Left lung (tissue), 10 donors: ENCODE results near the gene CXCL12. TPM values are rescaled to one million over a fixed set of nuclear protein-coding genes. Genes with fewer than 3 reads are reported as not detected.

Source experiments
- ATAC-seq: fragments of 200-7000 bp; cut with Tn5 transposase; one replicate; pipeline ENCODE4 v1.9.1; 2020; ENCODE audit warnings: moderate library complexity
- DNase-seq, 4 donors: peaks; one replicate each; pipeline ENCODE4 v3.0.0-alpha.2; 2013 to 2020
- H3K27ac ChIP-seq, 2 donors: fragments of 200-600 bp; sonication (generic) in 1 of 2; one replicate each; pipeline versions ENCODE4 v1.5.0 to v1.8.0; 2020 to 2021
- H3K27me3 ChIP-seq, 2 donors: fragments of 200-600 bp; sonication (generic) in 1 of 2; one replicate each; pipeline versions ENCODE4 v1.5.0 to v1.8.0; 2020 to 2021
- H3K36me3 ChIP-seq, 2 donors: fragments of 200-600 bp; sonication (generic) in 1 of 2; one replicate each; pipeline versions ENCODE4 v1.5.0 to v1.8.0; 2020 to 2021
- H3K4me1 ChIP-seq, 2 donors: fragments of 200-600 bp; one replicate each; pipeline ENCODE4 v1.8.0; 2021
- H3K4me3 ChIP-seq, 2 donors: fragments of 200-600 bp; sonication (generic) in 1 of 2; one replicate each; pipeline versions ENCODE4 v1.5.0 to v1.8.0; 2020 to 2021; ENCODE audit warnings: mild to moderate bottlenecking in 1 of 2
- H3K9me3 ChIP-seq, 2 donors: fragments of 200-600 bp; sonication (generic) in 1 of 2; one replicate each; pipeline versions ENCODE4 v1.5.0 to v1.8.0; 2020 to 2021
- CTCF ChIP-seq, 2 donors: fragments of 200-600 bp; sonication (generic) in 1 of 2; IDR thresholded peaks; one replicate each; pipeline versions ENCODE4 v1.5.0 to v1.8.0; 2021; ENCODE audit warnings: antibody characterized with exemption in 2 of 2
- intact Hi-C, 2 donors: fragments of 100-400 bp; cut with DNase I; formaldehyde crosslinking; loops; one replicate each; pipeline versions ENCODE4 v1.11.2 to v1.14.2; 2022
- polyA plus RNA-seq, 6 donors: library from polyadenylated mRNA; unstranded; fragments of 120-200 nt; gene quantifications; one replicate each; pipeline ENCODE4 v1.2.1, GENCODE V29; 2013; ENCODE audit not compliant: insufficient read length in 6 of 6
- total RNA-seq, 2 donors: library from RNA; stranded (reverse); fragmentation: NEBNext Ultra II Directional; extraction: Animal tissue kit (Norgen Biotek cat#: 25700); gene quantifications; one replicate each; pipeline ENCODE4 v1.2.1, GENCODE V29; 2021
- donor health status: DM: no; HTN: yes; CAD: no.
- donor health status: DM: no; HTN: no; CAD: no.

Gene CXCL12
- total and polyA plus RNA-seq, 8 donors, result 77.9 to 281 (median 188) TPM

- Histone ChIP-seq H3K9me3 (no peaks in the 10 kb centered on the region), H3K27me3 (no peaks in the 10 kb centered on the region), H3K27ac (no peak overlapping the region), H3K4me1 (no peaks in the 10 kb centered on the region), H3K4me3 (no peak overlapping the region), H3K36me3 (no peaks in the 10 kb centered on the region)
- intact Hi-C loops, result no loop called here
- TF ChIP-seq CTCF (IDR thresholded peaks at IDR 0.05), result no peak
- no peak for ATAC-seq
- peak in 1 of 4 donors; percentile 42 for DNase-seq
These were observed 26.7 kb downstream of the CXCL12 start for GRCh38 chr10:44358080-44358771.

- DNase-seq (no peak), ATAC-seq (no peak)
- H3K27me3 ChIP-seq, result no peaks in the 10 kb centered on the region
- H3K4me1 ChIP-seq, result no peaks in the 10 kb centered on the region
- intact Hi-C loops, result no loop called here
- H3K4me3 ChIP-seq, result no peak overlapping the region
- no peaks in the 10 kb centered on the region for H3K9me3 ChIP-seq
- H3K27ac ChIP-seq, result no peak overlapping the region
- TF ChIP-seq CTCF (IDR thresholded peaks at IDR 0.05), result no peak
- H3K36me3 ChIP-seq, result no peaks in the 10 kb centered on the region
These were observed 27.8 kb downstream of the CXCL12 start for GRCh38 chr10:44357023-44357540.

- no peaks in the 10 kb centered on the region for H3K36me3 ChIP-seq
- H3K27ac ChIP-seq, result no peak overlapping the region
- no peak for ATAC-seq
- no peaks in the 10 kb centered on the region for H3K4me1 ChIP-seq
- no peaks in the 10 kb centered on the region for H3K27me3 ChIP-seq
- H3K9me3 ChIP-seq, result no peaks in the 10 kb centered on the region
- intact Hi-C loops, result no loop called here
- no peak overlapping the region for H3K4me3 ChIP-seq
- no peak for TF ChIP-seq CTCF (IDR thresholded peaks at IDR 0.05)
- no peak for DNase-seq
These were observed 28.5 kb downstream of the CXCL12 start for GRCh38 chr10:44356139-44357022.

- no peak for TF ChIP-seq CTCF (IDR thresholded peaks at IDR 0.05)
- intact Hi-C loops, result no loop called here
- Histone ChIP-seq H3K27ac (no peak overlapping the region), H3K4me3 (no peak overlapping the region), H3K36me3 (no peaks in the 10 kb centered on the region), H3K4me1 (no peaks in the 10 kb centered on the region), H3K9me3 (no peaks in the 10 kb centered on the region), H3K27me3 (no peaks in the 10 kb centered on the region)
- ATAC-seq (no peak), DNase-seq (no peak)
These were observed 29.3 kb downstream of the CXCL12 start for GRCh38 chr10:44355630-44356029.

- H3K4me1 ChIP-seq, result no peaks in the 10 kb centered on the region
These were observed 30.1 kb downstream of the CXCL12 start for GRCh38 chr10:44354771-44355170.

More at GRCh38 chr10:44354771-44355170, 30.1 kb downstream of the CXCL12 start:
- Histone ChIP-seq H3K4me3 (no peak overlapping the region), H3K36me3 (no peaks in the 10 kb centered on the region), H3K27ac (no peak overlapping the region), H3K27me3 (no peaks in the 10 kb centered on the region), H3K9me3 (no peaks in the 10 kb centered on the region)
- intact Hi-C loops, result no loop called here
- ATAC-seq (no peak), DNase-seq (peak in 1 of 4 donors; percentile 17)
- no peak for TF ChIP-seq CTCF (IDR thresholded peaks at IDR 0.05)
